ENCODE results near the gene TTI1. TPM values are rescaled to one million over a fixed set of nuclear protein-coding genes. Genes with fewer than 3 reads are reported as not detected.

TTI1 gene
- polyA plus RNA-seq, 1 donor = 38.4 TPM

GRCh38 chr20:37938181-37938750 is 95.0 kb downstream of the TTI1 start:
- no peak for DNase-seq

- no peak for DNase-seq
Measured at GRCh38 chr20:37937686-37938085, 95.6 kb downstream of the TTI1 start.

- no peak for DNase-seq
Measured at GRCh38 chr20:37936451-37936850, 96.8 kb downstream of the TTI1 start.

- no peak for DNase-seq
Measured at GRCh38 chr20:37936041-37936440, 97.2 kb downstream of the TTI1 start.

GRCh38 chr20:37935435-37935834 is 97.8 kb downstream of the TTI1 start:
- no peak for DNase-seq

- no peak for DNase-seq
Measured at GRCh38 chr20:37934634-37935375, 98.5 kb downstream of the TTI1 start.

- DNase-seq = no peak
Measured at GRCh38 chr20:37933786-37934633, 99.2 kb downstream of the TTI1 start.

Other genes starting within 250 kb of the TTI1 start
- 0.76 TPM for gene VSTM2L, start 130.3 kb downstream of the TTI1 start, polyA plus RNA-seq (ENCODE audit: insufficient read length)
- gene RPRD1B, start 290 bp upstream of the TTI1 start, polyA plus RNA-seq (ENCODE audit: insufficient read length) = 43.6 TPM
- gene TGM2, start 131.8 kb upstream of the TTI1 start, polyA plus RNA-seq (ENCODE audit: insufficient read length) = 31.8 TPM
- 2.1 TPM for gene KIAA1755, start 227.3 kb upstream of the TTI1 start, polyA plus RNA-seq (ENCODE audit: insufficient read length)